Brain microvascular endothelial cell (primary cell): ENCODE results near the gene CLEC4E.
"Not testable (repeated sequence)": the region's sequence is repeated elsewhere in the genome, so short reads cannot be mapped to it uniquely, and the experiment has no call there.

ENCODE experiments used
- DNase-seq: peaks from one replicate; pipeline ENCODE4 v3.0.0-alpha.2; 2020
- H3K27ac ChIP-seq: fragments of 250-450 bp; sonication (Bioruptor Pico); 2 replicates; pipeline ENCODE4 v1.5.1; 2020; ENCODE audit warnings: mild to moderate bottlenecking, moderate library complexity
- H3K27me3 ChIP-seq: fragments of 250-450 bp; sonication (Bioruptor Pico); replicated peaks from 2 replicates; pipeline ENCODE4 v1.5.1; 2020; ENCODE audit warnings: mild to moderate bottlenecking
- H3K36me3 ChIP-seq: fragments of 250-450 bp; sonication (Bioruptor Pico); replicated peaks from 2 replicates; pipeline ENCODE4 v1.5.1; 2020; ENCODE audit warnings: mild to moderate bottlenecking
- H3K4me3 ChIP-seq: 2 replicates; pipeline ENCODE4 v1.5.1; 2011; ENCODE audit warnings: low read depth, mild to moderate bottlenecking, control low read depth, low read length, moderate library complexity
- in situ Hi-C: cut with HindIII; loops from 2 replicates; pipeline ENCODE4 v1.10.0; 2017; ENCODE audit warnings: low sequenced_read_pairs, low pct_ligation_motif_present
- TF ChIP-seq, protein P1 (sequence below): IDR thresholded peaks from 2 replicates; pipeline ENCODE4 v1.5.1; 2011; ENCODE audit warnings: low read depth, mild to moderate bottlenecking, moderate library complexity, low read length, control low read depth, inconsistent platforms; ENCODE audit errors: missing control alignments

CLEC4E gene, protein sequence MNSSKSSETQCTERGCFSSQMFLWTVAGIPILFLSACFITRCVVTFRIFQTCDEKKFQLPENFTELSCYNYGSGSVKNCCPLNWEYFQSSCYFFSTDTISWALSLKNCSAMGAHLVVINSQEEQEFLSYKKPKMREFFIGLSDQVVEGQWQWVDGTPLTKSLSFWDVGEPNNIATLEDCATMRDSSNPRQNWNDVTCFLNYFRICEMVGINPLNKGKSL

DNA sequence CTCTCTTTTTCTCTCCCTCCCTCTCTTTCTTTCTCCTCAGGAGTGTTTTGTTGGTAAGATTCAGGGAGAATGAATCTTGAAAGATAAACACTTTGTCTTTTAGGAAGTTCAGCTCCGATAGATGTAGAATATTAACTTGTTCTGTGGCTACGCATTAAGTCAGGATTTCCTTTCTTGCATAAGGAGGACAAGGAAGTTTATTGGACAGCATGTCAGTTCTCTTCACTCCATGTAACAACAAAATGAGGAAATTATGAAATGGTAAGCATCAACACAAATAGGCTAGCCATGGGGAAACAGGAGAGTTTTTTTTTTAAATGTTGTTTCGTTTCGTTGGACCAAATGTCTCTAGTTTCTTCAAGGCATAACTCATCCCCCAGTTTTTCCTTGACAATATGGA lies at the start of gene CLEC4E:
TSS of gene CLEC4E (minus strand) at position 75 of the 400 bp plus-strand sequence. CDS start 108 bp downstream, outside the sequence.
- H3K27ac ChIP-seq, in situ Hi-C loops, H3K27me3 ChIP-seq, H3K36me3 ChIP-seq, H3K4me3 ChIP-seq, DNase-seq: not testable (repeated sequence)

DNA sequence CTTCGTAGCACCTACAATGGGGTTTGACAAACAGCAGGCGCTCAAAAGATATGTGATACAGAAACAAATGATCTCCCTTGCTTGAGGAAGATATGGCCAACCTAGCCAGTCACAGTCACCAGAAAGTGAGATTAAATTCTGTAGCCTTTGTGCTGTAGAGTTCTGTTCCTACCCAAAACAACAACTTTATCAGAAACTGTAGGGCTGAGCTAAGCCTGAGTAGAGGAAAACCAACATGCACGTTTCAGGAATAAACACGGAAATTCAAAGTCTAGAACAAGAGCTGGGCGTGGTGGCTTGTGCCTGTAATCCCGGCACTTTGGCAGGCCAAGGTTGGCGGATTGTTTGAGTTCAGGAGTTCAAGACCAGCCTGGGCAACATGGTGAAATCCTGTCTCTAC lies 49.0 kb upstream of the CLEC4E start:
- Histone ChIP-seq H3K27ac (no peak overlapping the region), H3K36me3 (no peaks in the 10 kb centered on the region), H3K4me3 (no peak overlapping the region), H3K27me3 (no peaks in the 10 kb centered on the region)
- TF ChIP-seq, protein P1, sequence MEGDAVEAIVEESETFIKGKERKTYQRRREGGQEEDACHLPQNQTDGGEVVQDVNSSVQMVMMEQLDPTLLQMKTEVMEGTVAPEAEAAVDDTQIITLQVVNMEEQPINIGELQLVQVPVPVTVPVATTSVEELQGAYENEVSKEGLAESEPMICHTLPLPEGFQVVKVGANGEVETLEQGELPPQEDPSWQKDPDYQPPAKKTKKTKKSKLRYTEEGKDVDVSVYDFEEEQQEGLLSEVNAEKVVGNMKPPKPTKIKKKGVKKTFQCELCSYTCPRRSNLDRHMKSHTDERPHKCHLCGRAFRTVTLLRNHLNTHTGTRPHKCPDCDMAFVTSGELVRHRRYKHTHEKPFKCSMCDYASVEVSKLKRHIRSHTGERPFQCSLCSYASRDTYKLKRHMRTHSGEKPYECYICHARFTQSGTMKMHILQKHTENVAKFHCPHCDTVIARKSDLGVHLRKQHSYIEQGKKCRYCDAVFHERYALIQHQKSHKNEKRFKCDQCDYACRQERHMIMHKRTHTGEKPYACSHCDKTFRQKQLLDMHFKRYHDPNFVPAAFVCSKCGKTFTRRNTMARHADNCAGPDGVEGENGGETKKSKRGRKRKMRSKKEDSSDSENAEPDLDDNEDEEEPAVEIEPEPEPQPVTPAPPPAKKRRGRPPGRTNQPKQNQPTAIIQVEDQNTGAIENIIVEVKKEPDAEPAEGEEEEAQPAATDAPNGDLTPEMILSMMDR = no peak
- in situ Hi-C loops = no loop called here
- no peak for DNase-seq

DNA sequence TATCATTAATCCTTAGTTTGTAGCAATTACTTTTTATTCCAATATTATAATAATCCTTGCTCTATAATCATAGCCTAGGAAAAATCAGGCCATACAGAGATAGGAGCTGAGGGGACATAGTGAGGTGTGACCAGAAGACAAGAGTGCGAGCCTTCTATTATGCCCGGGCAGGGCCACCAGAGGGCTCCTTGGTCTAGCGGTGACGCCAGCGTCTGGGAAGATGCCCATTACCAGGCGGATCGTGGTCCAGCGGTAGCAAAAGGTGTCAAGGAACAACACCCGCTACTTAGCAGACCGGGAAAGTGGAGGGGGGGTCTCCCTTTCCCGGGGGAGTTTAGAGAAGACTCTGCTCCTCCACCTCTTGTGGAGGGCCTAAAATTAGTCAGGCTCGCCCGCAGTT lies 43.8 kb upstream of the CLEC4E start:
- H3K27ac ChIP-seq, H3K4me3 ChIP-seq, H3K36me3 ChIP-seq, DNase-seq, H3K27me3 ChIP-seq, in situ Hi-C loops: not testable (repeated sequence)

DNA sequence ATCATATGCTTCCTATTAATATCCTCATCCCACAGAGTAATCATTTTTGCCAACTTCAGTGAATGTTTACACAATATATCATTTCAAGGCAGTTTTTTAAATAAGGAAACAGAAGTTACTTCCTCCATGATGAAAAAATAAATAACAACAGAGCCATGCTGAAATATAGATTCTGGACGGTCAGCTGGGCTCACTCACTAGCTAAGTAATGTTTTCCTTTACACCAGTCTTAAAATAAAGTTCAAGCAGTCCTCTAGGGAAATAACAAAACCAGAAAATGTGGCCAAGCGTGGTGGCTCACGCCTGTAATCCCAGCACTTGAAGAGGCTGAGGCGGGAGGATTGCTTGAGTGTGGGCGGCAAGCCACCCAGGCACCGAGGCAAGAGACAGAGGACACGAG lies 43.3 kb upstream of the CLEC4E start:
- H3K4me3 ChIP-seq = no peak overlapping the region
- no peak overlapping the region for H3K27ac ChIP-seq
- no peaks in the 10 kb centered on the region for H3K36me3 ChIP-seq
- H3K27me3 ChIP-seq = no peaks in the 10 kb centered on the region
- in situ Hi-C loops = no loop called here
- no peak for DNase-seq
- TF ChIP-seq, protein P1 = no peak

DNA sequence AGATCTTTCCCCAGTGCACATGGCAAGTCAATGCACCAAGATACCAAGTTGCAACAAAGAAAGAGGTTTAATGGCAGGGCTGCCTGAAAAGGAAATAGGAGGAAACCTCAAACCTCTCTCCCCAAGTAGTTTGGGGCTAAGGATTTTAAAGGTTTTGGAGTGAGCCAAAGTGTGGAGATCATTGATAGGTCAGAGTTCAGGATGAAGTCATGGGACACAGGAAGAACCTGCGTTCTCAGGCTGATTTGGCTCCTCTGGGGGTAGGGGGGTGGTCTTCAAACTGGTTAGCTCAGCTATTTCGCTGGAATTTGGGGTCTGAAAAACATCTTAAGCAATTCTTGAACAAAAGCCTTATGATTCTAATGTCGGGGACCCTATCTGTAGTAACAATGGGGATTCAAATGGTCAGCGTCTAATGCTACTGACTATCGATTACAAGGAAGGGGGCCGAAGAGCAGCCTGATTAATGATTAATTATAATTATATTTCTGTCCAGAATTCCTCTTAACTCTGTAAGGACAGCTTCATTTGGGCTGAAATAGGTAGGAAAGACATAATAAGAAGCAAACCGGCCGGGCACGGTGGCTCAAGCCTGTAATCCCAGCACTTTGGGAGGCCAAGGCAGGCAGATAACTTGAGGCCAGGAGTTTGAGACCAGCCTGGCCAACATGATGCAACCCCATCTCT lies 40.5 kb upstream of the CLEC4E start:
- in situ Hi-C loops = no loop called here
- Histone ChIP-seq H3K36me3 (no peaks in the 10 kb centered on the region), H3K4me3 (no peak overlapping the region), H3K27me3 (no peaks in the 10 kb centered on the region), H3K27ac (no peak overlapping the region)
- TF ChIP-seq, protein P1 = no peak
- no peak for DNase-seq

DNA sequence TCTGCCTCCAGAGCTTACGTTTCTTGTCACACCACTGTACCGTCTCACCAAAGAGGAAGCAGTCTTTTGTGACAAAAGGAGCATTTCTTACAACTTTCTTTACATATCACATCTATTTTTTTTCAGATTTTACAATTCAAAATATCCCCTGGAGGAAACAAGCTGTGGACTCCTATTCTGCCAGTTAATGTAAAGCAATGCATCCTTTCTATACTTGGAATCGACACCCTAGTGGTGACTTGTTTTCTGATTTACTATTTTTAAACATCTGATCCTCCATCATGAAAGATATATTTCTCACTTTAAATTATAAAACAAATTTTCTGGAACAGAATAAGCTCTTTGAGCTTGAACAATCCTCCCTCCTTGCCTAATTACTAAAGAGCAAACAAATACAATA lies 37.2 kb upstream of the CLEC4E start:
- no peaks in the 10 kb centered on the region for H3K27me3 ChIP-seq

More for the DNA sequence above, 37.2 kb upstream of the CLEC4E start:
- Histone ChIP-seq H3K27ac (no peak overlapping the region), H3K36me3 (no peaks in the 10 kb centered on the region), H3K4me3 (no peak overlapping the region)
- in situ Hi-C loops = no loop called here
- TF ChIP-seq, protein P1 = no peak
- DNase-seq = no peak
